Neuronal stem cell (in vitro differentiated cells): Measurements from ENCODE around the gene LUC7L3.

Source experiments
- DNase-seq: peaks from one replicate; pipeline ENCODE4 v3.0.0-alpha.2; 2013; ENCODE audit warnings: low spot score
- H2AFZ ChIP-seq: one replicate; pipeline ENCODE4 v1.6.1; 2013; ENCODE audit warnings: mild to moderate bottlenecking, low read length, inconsistent platforms
- H2AK5ac ChIP-seq: 2 replicates; pipeline ENCODE4 v1.6.1; 2013; ENCODE audit warnings: low read depth, mild to moderate bottlenecking, inconsistent platforms, low read length, moderate library complexity, mixed read lengths
- H2BK120ac ChIP-seq: 2 replicates; pipeline ENCODE4 v1.6.1; 2013; ENCODE audit warnings: low read depth, mild to moderate bottlenecking, inconsistent platforms, low read length, moderate library complexity, mixed read lengths
- H2BK12ac ChIP-seq: one replicate; pipeline ENCODE4 v1.6.1; 2013; ENCODE audit warnings: low read length, inconsistent platforms
- H2BK15ac ChIP-seq: 2 replicates; pipeline ENCODE4 v1.6.1; 2013; ENCODE audit warnings: mild to moderate bottlenecking, low read length, inconsistent platforms, mixed read lengths
- H2BK5ac ChIP-seq: one replicate; pipeline ENCODE4 v1.6.1; 2013; ENCODE audit warnings: inconsistent platforms, mild to moderate bottlenecking, low read length, moderate library complexity
- H3K14ac ChIP-seq: one replicate; pipeline ENCODE4 v1.6.1; 2013; ENCODE audit warnings: low read length, inconsistent platforms
- H3K18ac ChIP-seq: 2 replicates; pipeline ENCODE4 v1.6.1; 2013; ENCODE audit warnings: low read length, inconsistent platforms
- H3K23ac ChIP-seq: 2 replicates; pipeline ENCODE4 v1.6.1; 2013; ENCODE audit warnings: low read depth, mild to moderate bottlenecking, mixed read lengths, low read length, inconsistent platforms; ENCODE audit not compliant: poor library complexity
- H3K27ac ChIP-seq: replicated peaks from 3 replicates; pipeline ENCODE4 v1.5.1; 2013; ENCODE audit warnings: low read length, inconsistent platforms
- H3K27me3 ChIP-seq, 3 experiments: 2 replicates each; pipeline ENCODE4 v1.6.1; 2013; ENCODE audit warnings: low read length in 3 of 3, mild to moderate bottlenecking in 2 of 3, inconsistent platforms in 1 of 3, low read depth in 1 of 3, mixed read lengths in 1 of 3, moderate library complexity in 1 of 3; ENCODE audit not compliant: control insufficient read depth in 3 of 3, insufficient read depth in 3 of 3
- H3K36me3 ChIP-seq, 2 donors: replicated peaks in 1 of 2; 2 replicates each; pipeline ENCODE4 v1.6.1; 2013; ENCODE audit warnings: low read length in 2 of 2; ENCODE audit not compliant: control insufficient read depth in 2 of 2, insufficient read depth in 2 of 2
- H3K4ac ChIP-seq: 2 replicates; pipeline ENCODE4 v1.6.1; 2013; ENCODE audit warnings: inconsistent platforms, mild to moderate bottlenecking, low read length, moderate library complexity
- H3K4me1 ChIP-seq, 2 donors: 1 replicate in 1 of 2; 2 replicates in 1 of 2; pipeline ENCODE4 v1.6.1; 2013; ENCODE audit warnings: low read length in 2 of 2, low read depth in 1 of 2; ENCODE audit not compliant: control insufficient read depth in 2 of 2, insufficient read depth in 1 of 2
- H3K4me2 ChIP-seq: one replicate; pipeline ENCODE4 v1.6.1; 2013; ENCODE audit warnings: mild to moderate bottlenecking, low read length, inconsistent platforms; ENCODE audit not compliant: insufficient read depth, poor library complexity, severe bottlenecking
- H3K4me3 ChIP-seq, 2 donors: 2 replicates each; pipeline ENCODE4 v1.5.1; 2013; ENCODE audit warnings: low read length in 2 of 2, mild to moderate bottlenecking in 2 of 2, inconsistent platforms in 1 of 2, moderate library complexity in 1 of 2
- H3K79me1 ChIP-seq: one replicate; pipeline ENCODE4 v1.6.1; 2013; ENCODE audit warnings: low read depth, mild to moderate bottlenecking, inconsistent platforms, low read length, moderate library complexity
- H3K9ac ChIP-seq: one replicate; pipeline ENCODE4 v1.6.1; 2013; ENCODE audit warnings: mild to moderate bottlenecking, low read depth, low read length, inconsistent platforms; ENCODE audit not compliant: poor library complexity
- H3K9me3 ChIP-seq, 2 donors: replicated peaks in 1 of 2; 2 replicates each; pipeline versions ENCODE3 to v1.6.1; 2013; ENCODE audit warnings: low read length in 2 of 2, mild to moderate bottlenecking in 2 of 2, inconsistent platforms in 1 of 2, low read depth in 1 of 2, mixed read lengths in 1 of 2, moderate library complexity in 1 of 2; ENCODE audit not compliant: control insufficient read depth in 2 of 2, insufficient read depth in 1 of 2
- H4K8ac ChIP-seq: one replicate; pipeline ENCODE4 v1.6.1; 2013; ENCODE audit warnings: low read depth, mild to moderate bottlenecking, inconsistent platforms, low read length, moderate library complexity
- H4K91ac ChIP-seq: one replicate; pipeline ENCODE4 v1.6.1; 2013; ENCODE audit warnings: low read length, low read depth, mild to moderate bottlenecking, inconsistent platforms; ENCODE audit not compliant: poor library complexity
- WGBS, 2 donors: extraction: QIAGEN DNeasy Blood & Tissue Kit; methylation state at CpG; one replicate each; pipeline ENCODE4 v1.1.7; 2013; ENCODE audit warnings: missing lambda C conversion rate in 2 of 2, mixed read lengths in 1 of 2; ENCODE audit not compliant: insufficient read length in 2 of 2, insufficient replicate concordance in 1 of 2; ENCODE audit errors: extremely low coverage in 2 of 2; 5-methylcytosine and 5-hydroxymethylcytosine counted together

The LUC7L3 gene

GRCh38 chr17:50766222-50767023 lies 47.0 kb downstream of the LUC7L3 start:
- Histone ChIP-seq H3K23ac (no peak overlapping the region), H3K27me3 (peaks cover 0 to 6% (median 0%) of the 10 kb centered on the region in 3 experiments), H3K9ac (no peak overlapping the region), H2AK5ac (no peak overlapping the region), H2BK15ac (peak overlapping the region; percentile 61), H3K4me1 (peaks cover 3 to 30% of the 10 kb centered on the region in 2 donors), H3K4me2 (no peak overlapping the region), H2BK12ac (no peak overlapping the region), H2BK5ac (no peak overlapping the region), H3K14ac (no peak overlapping the region), H3K27ac (no peak overlapping the region), H2BK120ac (no peak overlapping the region), H3K9me3 (peaks cover 0 to 1% of the 10 kb centered on the region in 2 donors), H4K8ac (no peak overlapping the region), H3K18ac (peak overlapping the region; percentile 67), H2AFZ (no peak overlapping the region), H4K91ac (peak overlapping the region; percentile 67), H3K79me1 (no peaks in the 10 kb centered on the region), H3K36me3 (no peaks in the 10 kb centered on the region), H3K4ac (no peak overlapping the region), H3K4me3 (no peak overlapping the region)
- no peak for DNase-seq
- WGBS, 2 donors = no CpG with 5 or more reads among the region's 10 CpGs

GRCh38 chr17:50767030-50767429 lies 47.6 kb downstream of the LUC7L3 start:
- H3K9ac ChIP-seq = no peak overlapping the region
- H2BK12ac ChIP-seq = no peak overlapping the region
- no peak overlapping the region for H3K4ac ChIP-seq
- peak overlapping the region; percentile 61 for H2BK15ac ChIP-seq
- no peak overlapping the region for H2BK120ac ChIP-seq
- H3K79me1 ChIP-seq = no peaks in the 10 kb centered on the region
- peaks cover 3 to 33% of the 10 kb centered on the region in 2 donors for H3K4me1 ChIP-seq
- H3K27ac ChIP-seq = no peak overlapping the region
- peaks cover 0 to 6% (median 0%) of the 10 kb centered on the region in 3 experiments for H3K27me3 ChIP-seq
- H2BK5ac ChIP-seq = no peak overlapping the region
- H3K14ac ChIP-seq = no peak overlapping the region
- no peak overlapping the region for H2AFZ ChIP-seq
- H3K4me3 ChIP-seq = no peak overlapping the region
- no CpG with 5 or more reads among the region's 7 CpGs for WGBS, 2 donors
- no peak overlapping the region for H3K23ac ChIP-seq
- H3K9me3 ChIP-seq = peaks cover 0 to 1% of the 10 kb centered on the region in 2 donors
- no peak overlapping the region for H4K8ac ChIP-seq
- no peak overlapping the region for H3K4me2 ChIP-seq
- no peak overlapping the region for H2AK5ac ChIP-seq
- H4K91ac ChIP-seq = peak overlapping the region; percentile 67
- H3K36me3 ChIP-seq = no peaks in the 10 kb centered on the region
- no peak for DNase-seq
- no peak overlapping the region for H3K18ac ChIP-seq

- H3K18ac ChIP-seq = peak within 1 kb of the TSS; percentile 67
- DNase-seq = no peak
These were observed 48.0 kb downstream of the LUC7L3 start, which contains the start of gene ANKRD40CL for GRCh38 chr17:50767446-50767845. TSS of gene ANKRD40CL (minus strand) at chr17:50767518. CDS start at chr17:50766913, 605 bp downstream.

GRCh38 chr17:50768346-50768761 lies 49.0 kb downstream of the LUC7L3 start:
- Histone ChIP-seq H3K9me3 (peaks cover 0 to 1% of the 10 kb centered on the region in 2 donors), H2BK12ac (no peak overlapping the region), H3K27ac (no peak overlapping the region), H3K23ac (no peak overlapping the region), H3K4me3 (no peak overlapping the region), H3K4ac (no peak overlapping the region), H2BK120ac (no peak overlapping the region), H3K14ac (no peak overlapping the region), H4K8ac (no peak overlapping the region), H3K18ac (no peak overlapping the region), H2AK5ac (no peak overlapping the region), H4K91ac (no peak overlapping the region), H2AFZ (no peak overlapping the region), H3K4me2 (no peak overlapping the region), H3K4me1 (peaks cover 3 to 36% of the 10 kb centered on the region in 2 donors), H2BK15ac (no peak overlapping the region), H2BK5ac (no peak overlapping the region), H3K27me3 (peaks cover 0 to 6% (median 0%) of the 10 kb centered on the region in 3 experiments), H3K9ac (no peak overlapping the region), H3K36me3 (no peaks in the 10 kb centered on the region), H3K79me1 (no peaks in the 10 kb centered on the region)
- DNase-seq = no peak
- WGBS, 2 donors = 100% methylated on average over 1 of the region's 7 CpGs; no CpG with 5 or more reads in 1 of the 2 donors

More at GRCh38 chr17:50767446-50767845, 48.0 kb downstream of the LUC7L3 start, which contains the start of gene ANKRD40CL:
- Histone ChIP-seq H3K14ac (no peak within 1 kb of the TSS), H3K4me2 (no peak within 1 kb of the TSS), H3K4me3 (no peak within 1 kb of the TSS), H2BK12ac (no peak within 1 kb of the TSS), H2AFZ (no peak within 1 kb of the TSS), H4K8ac (no peak within 1 kb of the TSS), H4K91ac (peak within 1 kb of the TSS; percentile 67), H3K9me3 (peaks cover 0 to 1% of the 10 kb centered on the region in 2 donors), H2AK5ac (no peak within 1 kb of the TSS), H3K9ac (no peak within 1 kb of the TSS), H3K27me3 (peaks cover 0 to 6% (median 0%) of the 10 kb centered on the region in 3 experiments), H3K79me1 (no peaks in the 10 kb centered on the region), H3K4ac (no peak within 1 kb of the TSS), H2BK5ac (no peak within 1 kb of the TSS), H2BK15ac (peak within 1 kb of the TSS; percentile 61), H2BK120ac (no peak within 1 kb of the TSS), H3K4me1 (peaks cover 3 to 36% of the 10 kb centered on the region in 2 donors), H3K36me3 (no peaks in the 10 kb centered on the region), H3K27ac (no peak within 1 kb of the TSS), H3K23ac (no peak within 1 kb of the TSS)
- no CpG with 5 or more reads among the region's 9 CpGs for WGBS, 2 donors
